GM21381 (cell line): ENCODE measurements around the gene TBXAS1.
"Not testable (repeated sequence)": the region's sequence is repeated elsewhere in the genome, so short reads cannot be mapped to it uniquely, and the experiment has no call there.

Experiments
- ATAC-seq: cut with Tn5 transposase; IDR thresholded peaks from one replicate; pipeline ENCODE4 v1.9.1; 2021; ENCODE audit warnings: mild to moderate bottlenecking, moderate library complexity; ENCODE audit not compliant: unreplicated experiment

TBXAS1 gene

GRCh38 chr7:139886899-139887298 is 57.8 kb downstream of the TBXAS1 start:
- ATAC-seq: no peak

- no peak for ATAC-seq
Measured at GRCh38 chr7:139887992-139888481, 59.0 kb downstream of the TBXAS1 start.

GRCh38 chr7:139889186-139889871 is 60.3 kb downstream of the TBXAS1 start:
- ATAC-seq: no peak

GRCh38 chr7:139893461-139893860 is 64.4 kb downstream of the TBXAS1 start:
- ATAC-seq: no peak

- no peak for ATAC-seq
Measured at GRCh38 chr7:139893999-139894398, 64.9 kb downstream of the TBXAS1 start.

GRCh38 chr7:139895141-139895829 is 66.2 kb downstream of the TBXAS1 start:
- no peak for ATAC-seq

- ATAC-seq: no peak
Measured at GRCh38 chr7:139896288-139896687, 67.2 kb downstream of the TBXAS1 start.

GRCh38 chr7:139896831-139897230 is 67.8 kb downstream of the TBXAS1 start:
- no peak for ATAC-seq

- ATAC-seq: no peak
Measured at GRCh38 chr7:139897422-139898090, 68.5 kb downstream of the TBXAS1 start.

- no peak for ATAC-seq
Measured at GRCh38 chr7:139898483-139898882, 69.4 kb downstream of the TBXAS1 start.

- ATAC-seq: no peak
Measured at GRCh38 chr7:139899328-139899955, 70.4 kb downstream of the TBXAS1 start.

GRCh38 chr7:139900326-139900725 is 71.3 kb downstream of the TBXAS1 start:
- no peak for ATAC-seq

GRCh38 chr7:139901056-139901795 is 72.2 kb downstream of the TBXAS1 start:
- no peak for ATAC-seq

- no peak for ATAC-seq
Measured at GRCh38 chr7:139901901-139902300, 72.8 kb downstream of the TBXAS1 start.

GRCh38 chr7:139902436-139903102 is 73.5 kb downstream of the TBXAS1 start:
- no peak for ATAC-seq

GRCh38 chr7:139903103-139903477 is 74.0 kb downstream of the TBXAS1 start:
- not testable (repeated sequence) for ATAC-seq

GRCh38 chr7:139906879-139907278 is 77.8 kb downstream of the TBXAS1 start:
- no peak for ATAC-seq

- ATAC-seq: no peak
Measured at GRCh38 chr7:139908792-139909191, 79.7 kb downstream of the TBXAS1 start.

- ATAC-seq: no peak
Measured at GRCh38 chr7:139909379-139910050, 80.5 kb downstream of the TBXAS1 start.
